Endothelial cell of umbilical vein (primary cell): ENCODE measurements around the gene TREML2.

Experiments used
- CTCF ChIP-seq, 2 donors: IDR thresholded peaks; 1 replicate in 1 of 2; 2 replicates in 1 of 2; pipeline ENCODE4 v1.5.1; 2011; ENCODE audit warnings: low read length in 2 of 2, mild to moderate bottlenecking in 2 of 2, moderate library complexity in 2 of 2, control low read depth in 1 of 2, inconsistent platforms in 1 of 2, low read depth in 1 of 2; ENCODE audit not compliant: insufficient read depth in 1 of 2; ENCODE audit errors: extremely low read depth in 1 of 2
- MYC ChIP-seq: IDR thresholded peaks from one replicate; pipeline ENCODE4 v1.6.1; 2011; ENCODE audit warnings: mild to moderate bottlenecking, low read depth, low read length
- TF ChIP-seq, protein P1 (sequence below): IDR thresholded peaks from 2 replicates; pipeline ENCODE4 v1.6.1; 2011; ENCODE audit not compliant: insufficient read depth, insufficient read length

DNA sequence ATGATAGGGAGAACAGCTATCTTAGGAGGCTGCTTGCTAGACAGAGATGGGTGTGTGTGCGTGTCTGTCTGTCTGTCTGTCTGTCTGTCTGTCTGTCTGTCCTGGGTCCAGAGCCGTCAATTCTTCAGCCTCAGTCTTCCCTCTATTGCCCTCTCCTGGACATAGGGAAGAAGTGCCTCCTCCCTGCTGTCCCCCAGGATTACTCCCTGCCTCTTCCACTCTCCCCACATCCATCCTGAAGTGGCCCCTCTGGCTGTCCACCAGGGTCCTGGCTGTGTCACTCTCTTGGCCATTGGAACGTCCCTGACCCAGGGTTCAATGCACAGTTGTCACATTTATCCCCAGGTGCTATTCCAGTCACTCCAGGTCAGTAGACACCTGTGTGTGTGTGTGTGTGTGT is 10.2 kb downstream of the TREML2 start:
- TF ChIP-seq, protein P1, sequence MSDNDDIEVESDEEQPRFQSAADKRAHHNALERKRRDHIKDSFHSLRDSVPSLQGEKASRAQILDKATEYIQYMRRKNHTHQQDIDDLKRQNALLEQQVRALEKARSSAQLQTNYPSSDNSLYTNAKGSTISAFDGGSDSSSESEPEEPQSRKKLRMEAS, result no peak
- TF ChIP-seq CTCF (IDR thresholded peaks at IDR 0.05; ENCODE audit: extremely low read depth in 1 of 2, insufficient read depth in 1 of 2, low read depth in 1 of 2, low read length in 2 of 2) (no peak), MYC (no peak)
